ENCODE measurements around the gene NRCAM.

Gene NRCAM

GRCh38 chr7:108425714-108426275 lies 30.4 kb downstream of the NRCAM start:
- no peak for TF ChIP-seq CTCF (conservative IDR thresholded peaks at IDR 0.05; ENCODE audit: low read length)
- no peak for DNase-seq (ENCODE audit: low read depth)
- no peak overlapping the region for H3K4me3 ChIP-seq (ENCODE audit: low read length)

- DNase-seq (ENCODE audit: low read depth), result no peak
- H3K4me3 ChIP-seq (ENCODE audit: low read length), result no peak overlapping the region
- no peak for TF ChIP-seq CTCF (conservative IDR thresholded peaks at IDR 0.05; ENCODE audit: low read length)
These were observed 32.2 kb downstream of the NRCAM start for GRCh38 chr7:108424013-108424412.

GRCh38 chr7:108423089-108423989 lies 32.9 kb downstream of the NRCAM start:
- no peak for DNase-seq (ENCODE audit: low read depth)
- H3K4me3 ChIP-seq (ENCODE audit: low read length), result no peak overlapping the region
- no peak for TF ChIP-seq CTCF (conservative IDR thresholded peaks at IDR 0.05; ENCODE audit: low read length)

DNA sequence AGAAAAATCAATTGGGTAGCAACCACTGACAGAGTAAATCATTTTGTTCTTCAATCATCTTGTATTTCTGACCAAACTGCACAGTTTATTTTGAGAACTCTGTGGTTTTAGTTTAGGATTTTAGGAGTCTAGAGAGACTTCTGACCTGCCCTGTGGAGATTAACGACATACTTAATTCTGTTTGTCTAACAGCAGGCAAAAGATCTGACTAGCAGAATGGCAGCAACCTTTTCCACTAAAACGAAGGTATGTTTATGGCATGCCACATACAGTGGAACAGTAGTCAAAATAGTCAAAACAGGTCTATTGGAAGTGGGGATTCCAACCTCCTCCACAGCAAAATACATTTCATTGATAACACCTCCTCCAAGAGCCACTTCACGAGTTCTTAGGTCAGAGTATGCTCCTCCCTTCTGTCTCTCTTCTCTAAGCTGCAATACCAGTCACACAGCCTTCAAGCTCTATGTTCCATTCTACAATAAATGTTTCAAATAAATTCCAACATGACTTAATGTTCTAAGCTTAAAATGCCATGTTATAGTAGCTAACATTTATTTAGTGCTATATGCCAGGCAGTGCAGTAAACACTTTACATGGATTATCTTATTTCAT lies 34.4 kb downstream of the NRCAM start:
- TF ChIP-seq CTCF (conservative IDR thresholded peaks at IDR 0.05; ENCODE audit: low read length), result no peak
- no peak for DNase-seq (ENCODE audit: low read depth)

DNA sequence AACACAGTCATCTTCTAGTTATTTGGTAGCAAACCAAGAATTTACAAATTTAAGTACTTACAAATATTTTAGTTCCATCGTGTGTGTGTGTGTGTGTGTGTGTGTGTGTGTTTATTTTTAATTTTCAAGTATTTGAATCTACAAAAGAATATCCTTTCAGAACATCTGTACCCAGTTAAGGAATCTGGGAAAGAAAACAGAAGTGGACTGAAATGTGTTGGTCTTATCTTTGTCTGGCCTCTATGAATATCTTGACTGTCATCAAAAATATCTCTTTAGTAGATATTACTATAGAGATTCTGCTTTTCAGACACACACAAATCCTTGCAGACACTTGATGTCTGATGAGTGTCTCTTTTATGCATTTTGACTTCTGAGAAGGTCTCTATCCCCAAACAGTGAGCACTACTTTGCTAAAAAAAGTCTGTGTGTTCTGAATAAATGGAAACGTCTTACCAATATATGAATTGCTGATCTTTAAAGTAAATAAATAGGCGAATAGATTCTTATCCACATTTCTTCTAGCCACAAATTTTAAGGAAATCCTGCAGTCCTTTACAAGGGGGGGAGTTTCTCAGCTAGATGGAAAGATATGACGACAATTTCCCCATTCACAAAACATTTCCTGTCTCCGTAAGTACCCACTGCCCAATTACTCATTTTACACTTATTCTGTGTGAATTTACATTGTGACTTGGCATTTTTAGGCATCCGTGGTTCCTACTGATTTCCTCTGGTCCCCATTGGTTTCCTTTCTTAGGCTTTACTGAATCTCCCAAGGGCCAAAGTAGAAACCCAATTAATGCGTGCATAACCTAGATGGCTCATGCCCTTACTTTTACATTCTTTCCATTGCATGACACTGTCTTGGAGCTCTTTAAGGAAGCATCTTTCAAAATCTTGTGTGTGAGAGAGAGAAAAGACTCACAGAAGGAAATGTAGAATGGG lies 36.0 kb downstream of the NRCAM start:
- H3K4me3 ChIP-seq (ENCODE audit: low read length), result no peak overlapping the region
- no peak for TF ChIP-seq CTCF (conservative IDR thresholded peaks at IDR 0.05; ENCODE audit: low read length)
- DNase-seq (ENCODE audit: low read depth), result peak; percentile 7

More for the DNA sequence above, 34.4 kb downstream of the NRCAM start:
- H3K4me3 ChIP-seq (ENCODE audit: low read length), result no peak overlapping the region

GRCh38 chr7:108418946-108419345 lies 37.3 kb downstream of the NRCAM start:
- no peak for DNase-seq (ENCODE audit: low read depth)
- TF ChIP-seq CTCF (conservative IDR thresholded peaks at IDR 0.05; ENCODE audit: low read length), result no peak
- no peak overlapping the region for H3K4me3 ChIP-seq (ENCODE audit: low read length)
